DMS53 treated with DMSO at 0.1 percent for 48 hours (cell line): ENCODE data around the gene CAPN2.
A peak's percentile ranks its signal among the peaks of the same experiment; 100 is the strongest.
"Not testable (repeated sequence)": the region's sequence is repeated elsewhere in the genome, so short reads cannot be mapped to it uniquely, and the experiment has no call there.

Experiments
- DNase-seq: peaks from one replicate; lab custom pipeline; 2025; ENCODE audit not compliant: unreplicated experiment; lab: John Stamatoyannopoulos, UW

The CAPN2 gene

DNA sequence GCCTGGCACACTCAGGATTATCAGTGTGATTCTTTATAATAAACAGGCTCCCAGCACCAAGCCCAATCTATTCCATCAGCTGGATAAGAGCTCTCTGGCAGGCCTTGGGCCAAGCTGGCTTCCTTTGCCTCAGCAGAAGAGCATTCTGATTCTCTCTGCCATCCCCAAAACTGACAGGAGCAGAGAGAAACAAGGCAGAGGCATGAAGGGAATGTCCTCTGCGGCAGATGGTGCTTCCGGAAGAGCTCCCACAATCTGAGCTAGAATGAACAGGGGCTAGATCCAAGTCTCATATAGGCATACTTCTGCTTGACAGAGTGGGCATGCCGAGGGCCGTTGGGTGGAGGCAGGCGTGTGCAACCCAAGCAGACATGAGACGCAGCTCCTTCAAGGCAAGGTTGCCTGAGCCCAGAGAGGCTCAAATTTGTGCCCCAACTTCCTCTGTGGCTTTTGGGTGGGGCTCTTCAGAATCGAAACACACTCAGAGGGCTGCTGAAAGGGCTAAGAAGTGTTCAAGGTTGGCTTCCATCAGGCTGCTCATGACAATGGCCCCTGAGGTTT, 4.0 kb downstream of the CAPN2 start:
- no peak for DNase-seq

DNA sequence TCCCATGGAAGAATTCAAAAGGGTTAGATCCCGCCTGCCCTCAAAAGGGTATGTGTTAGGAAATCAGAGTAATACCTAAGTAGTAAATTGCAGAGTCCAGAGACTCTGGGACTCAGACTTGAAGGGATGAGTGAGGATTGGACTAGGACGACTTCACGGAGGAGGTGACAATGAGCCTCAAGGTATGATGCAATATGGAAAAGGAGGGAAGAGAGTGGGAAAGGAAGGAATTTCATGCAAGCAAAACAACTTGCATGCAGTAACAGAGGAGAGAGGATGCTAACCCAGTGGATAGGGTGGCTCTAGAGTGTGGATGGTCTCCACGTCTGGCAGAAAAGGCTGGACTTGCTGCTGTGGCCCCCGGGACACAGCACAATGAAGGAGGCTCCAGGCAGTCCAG, 4.8 kb downstream of the CAPN2 start:
- no peak for DNase-seq

DNA sequence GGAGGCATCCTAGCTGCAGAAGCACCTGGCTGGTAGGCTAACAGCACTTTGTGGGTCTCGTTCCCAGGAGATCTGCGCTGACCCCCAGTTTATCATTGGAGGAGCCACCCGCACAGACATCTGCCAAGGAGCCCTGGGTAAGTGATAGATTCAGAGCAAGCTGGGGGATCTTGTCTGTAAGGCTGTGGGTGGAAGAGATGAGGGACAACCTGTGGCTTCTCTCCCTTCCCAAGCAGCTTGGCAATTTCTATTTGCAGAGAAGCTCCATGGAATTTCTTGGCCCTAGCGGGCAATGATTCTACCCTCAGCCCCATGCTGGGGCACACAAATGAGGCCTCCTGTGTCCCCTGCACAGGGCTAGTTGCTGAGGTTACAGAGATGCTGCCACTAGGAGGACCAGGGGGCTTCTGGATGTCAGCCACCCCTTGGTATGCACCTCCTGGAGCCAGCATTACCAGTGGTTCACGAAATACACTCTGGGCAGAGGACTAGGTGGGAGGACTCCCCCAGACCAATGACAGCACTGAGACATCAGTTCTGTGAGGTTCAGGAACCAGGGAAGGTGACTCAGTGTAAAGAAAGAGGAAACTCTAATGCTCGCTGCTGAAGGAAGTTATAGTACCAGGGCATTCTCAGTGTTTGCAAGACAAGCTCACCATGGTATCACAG, 5.5 kb downstream of the CAPN2 start:
- no peak for DNase-seq

DNA sequence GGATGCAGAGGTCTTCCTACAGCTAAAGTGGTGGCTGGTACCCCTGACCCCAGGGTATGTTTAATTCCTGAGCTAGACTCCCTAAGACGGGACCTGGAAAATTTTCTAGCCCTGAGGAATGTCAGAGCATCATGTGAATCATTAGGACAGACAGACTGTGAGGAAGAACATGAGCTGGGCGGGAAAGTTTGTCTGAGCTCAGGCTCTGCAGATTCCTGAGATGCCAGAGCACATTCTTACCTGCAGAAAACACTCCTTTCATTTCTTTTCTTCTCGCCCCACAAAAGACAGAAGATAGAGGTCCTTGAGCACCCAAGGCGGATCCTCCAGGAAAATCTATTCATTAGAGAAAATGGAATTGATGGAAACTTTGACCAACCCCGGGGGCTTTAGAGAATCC, 6.5 kb downstream of the CAPN2 start:
- DNase-seq, result no peak

DNA sequence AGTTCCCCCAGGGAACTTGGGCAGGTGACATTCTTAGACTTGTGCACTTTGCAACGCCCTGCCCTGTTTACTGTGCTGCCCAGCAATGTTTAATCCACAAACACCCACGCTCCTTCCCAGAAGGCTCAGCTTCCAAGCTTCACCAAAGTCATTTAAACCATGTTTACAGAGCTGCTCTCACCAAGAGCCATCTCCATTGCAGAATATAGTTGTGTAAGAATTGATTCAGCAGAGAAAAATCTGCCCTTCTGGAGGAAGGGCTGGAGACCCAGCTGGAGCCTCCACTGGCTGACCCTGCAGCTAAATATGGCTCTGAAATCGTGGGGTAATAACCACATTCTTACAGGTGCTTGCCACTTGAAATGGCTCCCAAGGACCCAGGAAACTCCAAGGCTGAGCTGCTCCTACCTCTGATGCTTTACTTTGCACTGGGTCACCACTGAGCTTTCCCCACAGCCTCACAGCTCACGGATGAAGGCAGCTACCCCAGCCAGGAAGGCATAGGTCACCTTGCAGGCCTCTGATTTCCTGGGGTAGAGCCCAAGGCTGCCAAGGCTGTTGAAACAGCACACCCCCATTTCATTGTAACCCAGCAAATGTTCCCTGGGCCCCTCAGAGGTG, 8.7 kb downstream of the CAPN2 start:
- no peak for DNase-seq

- no peak for DNase-seq
Observed at GRCh38 chr1:223721658-223722607, 9.6 kb downstream of the CAPN2 start.

DNA sequence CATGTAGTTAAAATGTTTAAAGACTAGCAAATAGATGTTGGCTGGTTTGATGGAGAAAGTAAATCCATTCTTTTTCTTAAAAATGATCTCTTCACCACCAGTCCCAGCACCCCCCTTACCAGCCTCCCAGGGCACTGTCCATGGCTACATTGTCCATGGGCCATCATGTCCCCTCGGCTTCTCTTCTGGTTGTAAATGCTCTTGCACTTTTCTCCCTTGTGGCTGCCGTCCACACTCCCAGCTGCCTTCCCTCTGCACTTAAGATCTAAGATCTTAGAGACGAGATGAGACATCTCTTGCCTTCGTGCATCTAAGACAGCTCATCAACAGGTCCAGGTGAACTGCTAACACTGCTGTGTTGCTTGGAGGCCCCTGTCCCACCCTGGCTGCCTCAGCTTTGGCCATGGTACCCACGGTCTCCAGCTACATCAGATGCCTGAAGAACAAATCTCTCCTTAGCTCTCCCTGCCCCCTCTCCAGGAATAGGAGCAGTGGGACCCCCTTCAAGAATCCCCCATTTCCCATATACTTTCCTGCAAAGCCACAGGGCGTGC, 11.1 kb downstream of the CAPN2 start:
- DNase-seq, result no peak

- DNase-seq, result no peak
Observed at GRCh38 chr1:223724376-223724775, 12.0 kb downstream of the CAPN2 start.

- DNase-seq, result no peak
Observed at GRCh38 chr1:223725578-223725977, 13.2 kb downstream of the CAPN2 start.

DNA sequence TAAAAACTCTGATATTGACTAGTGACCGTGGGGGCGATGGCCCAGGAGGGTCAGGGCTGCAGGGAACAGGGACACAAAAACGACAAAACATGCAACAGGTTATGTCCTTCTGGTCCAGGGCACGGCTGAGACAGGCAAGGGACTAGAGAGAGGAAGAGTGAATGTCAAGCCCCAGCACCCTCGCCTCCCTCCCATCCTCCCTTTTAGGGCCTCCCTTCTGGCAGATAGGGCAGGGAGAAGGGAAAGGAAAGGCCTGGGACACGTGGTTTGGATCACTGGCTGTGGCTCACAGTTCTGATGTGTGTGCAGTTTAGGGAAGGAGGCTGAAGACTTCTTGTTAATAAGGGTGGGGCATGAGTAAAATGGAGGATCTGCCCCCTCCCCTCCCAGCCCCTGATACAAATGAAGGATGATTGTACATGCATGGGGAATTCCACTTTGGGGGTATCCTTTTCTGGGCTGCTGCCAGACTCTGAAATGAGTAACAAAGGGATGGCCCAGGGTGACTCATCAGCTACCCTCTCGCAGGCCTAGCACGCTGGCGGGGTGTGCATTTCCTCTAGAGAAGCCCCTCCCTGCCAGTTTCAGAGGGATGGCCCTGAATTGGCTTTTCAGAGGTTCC, 14.2 kb downstream of the CAPN2 start:
- DNase-seq, result peak; percentile 63

DNA sequence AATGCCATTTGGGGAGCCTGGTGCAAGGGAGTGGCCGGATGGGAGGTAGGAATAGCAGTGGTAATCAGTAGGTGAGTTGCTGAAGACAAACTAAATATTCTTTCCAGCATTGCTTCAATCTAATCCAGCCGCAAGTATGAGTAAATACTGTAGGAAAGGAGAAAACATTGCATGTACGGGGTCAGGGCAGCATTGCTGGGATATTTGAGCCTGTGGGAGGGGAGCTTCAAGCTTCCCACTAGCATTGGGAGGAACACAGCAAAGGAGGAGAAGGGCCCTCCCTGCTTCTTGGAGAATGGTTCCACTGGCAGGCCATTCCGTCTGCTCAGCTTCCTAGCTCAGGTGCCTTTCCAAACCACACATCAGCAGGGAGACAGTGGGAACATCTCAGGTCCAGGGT, 15.2 kb downstream of the CAPN2 start:
- DNase-seq, result no peak

DNA sequence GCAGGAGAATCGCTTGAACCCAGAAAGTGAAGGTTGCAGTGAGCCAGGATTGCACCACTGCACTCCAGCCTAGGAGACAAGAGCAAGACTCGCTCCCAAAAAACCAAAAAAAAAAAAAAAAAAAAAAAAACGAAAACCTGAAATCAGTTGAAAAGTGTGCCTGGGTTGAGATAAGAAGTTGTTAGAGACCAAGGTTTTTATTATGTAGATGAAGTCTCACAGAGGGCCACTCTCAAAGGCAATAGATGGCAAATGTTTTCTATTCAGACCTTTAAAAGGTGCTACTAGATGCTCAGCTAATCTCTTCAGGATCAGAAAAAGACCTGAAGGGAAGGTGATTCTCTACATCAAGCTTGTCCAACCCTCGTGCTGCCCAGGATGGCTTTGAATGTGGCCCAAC, 17.6 kb downstream of the CAPN2 start:
- no peak for DNase-seq

- no peak for DNase-seq
Observed at GRCh38 chr1:223730479-223731132, 18.3 kb downstream of the CAPN2 start.

DNA sequence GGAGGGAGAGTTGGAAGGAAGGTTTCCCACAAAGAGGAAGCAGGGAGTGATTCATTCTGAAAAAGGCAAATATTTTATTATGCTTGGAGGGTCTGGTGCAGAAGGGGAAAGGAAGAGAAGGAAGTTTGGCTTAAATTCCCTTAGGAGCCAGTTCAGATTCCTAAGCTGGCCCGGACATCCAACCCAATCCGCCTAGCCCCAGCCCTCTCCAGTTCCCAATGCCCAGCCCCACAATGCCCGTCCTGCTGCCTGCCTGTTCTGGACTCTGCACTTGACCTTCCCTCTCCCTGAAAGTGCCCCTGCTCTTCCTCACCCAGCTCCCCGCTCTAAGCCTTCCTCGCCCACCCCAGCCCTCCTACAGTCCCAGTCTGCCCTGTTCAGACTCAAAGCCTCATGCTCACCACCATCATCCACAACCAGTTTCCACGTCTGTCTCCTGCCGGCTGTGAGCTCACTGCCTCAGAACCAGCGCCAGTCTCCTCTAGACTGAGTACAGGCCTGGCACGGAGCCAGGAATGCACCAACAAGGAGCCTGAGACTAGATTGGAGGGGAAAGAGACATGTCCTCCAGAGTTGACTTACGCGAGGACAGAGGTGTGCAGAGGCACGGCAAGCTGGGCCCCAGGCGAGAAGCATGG, 18.9 kb downstream of the CAPN2 start:
- DNase-seq, result no peak

- no peak for DNase-seq
Observed at GRCh38 chr1:223732993-223733798, 20.9 kb downstream of the CAPN2 start.

- no peak for DNase-seq
Observed at GRCh38 chr1:223733898-223734852, 21.8 kb downstream of the CAPN2 start.

DNA sequence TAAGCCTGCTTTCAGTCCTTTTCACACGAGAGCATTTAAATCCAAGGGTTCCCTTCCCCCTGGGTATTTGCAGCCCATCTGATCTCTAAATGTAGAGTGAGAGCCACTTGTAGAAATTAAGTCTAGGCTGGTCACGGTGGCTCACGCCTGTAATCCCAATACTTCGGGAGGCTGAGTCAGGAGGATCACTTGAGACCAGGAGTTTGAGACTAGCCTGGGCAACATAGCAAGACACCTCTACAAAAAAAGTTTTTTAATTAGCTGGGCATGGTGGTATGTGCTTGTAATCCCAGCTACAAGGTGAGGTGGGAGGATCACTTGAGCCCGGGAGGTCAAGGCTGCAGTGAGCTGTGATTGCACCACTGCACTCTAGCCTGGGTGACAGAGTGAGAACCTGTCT, 24.3 kb downstream of the CAPN2 start:
- DNase-seq, result not testable (repeated sequence)

GRCh38 chr1:223737342-223737741, 25.0 kb downstream of the CAPN2 start:
- DNase-seq, result no peak
